Skeletal muscle cell (primary cell): Measurements from ENCODE around the gene SCAMP2.
"Not testable (repeated sequence)": the region's sequence is repeated elsewhere in the genome, so short reads cannot be mapped to it uniquely, and the experiment has no call there.

Source experiments
- DNase-seq: peaks from one replicate; pipeline ENCODE4 v3.0.0-alpha.2; 2010; ENCODE audit warnings: low read depth
- H3K4me3 ChIP-seq: 2 replicates; pipeline ENCODE4 v1.5.1; 2011; ENCODE audit warnings: low read depth, mild to moderate bottlenecking, control low read depth, low read length, moderate library complexity

SCAMP2 gene

GRCh38 chr15:74873036-74873755, at the start of gene SCAMP2:
Gene SCAMP2 (minus strand): TSS chr15:74873365. CDS start chr15:74873255, 110 bp downstream.
- peak within 1 kb of the TSS; percentile 68 for H3K4me3 ChIP-seq

GRCh38 chr15:74920456-74920855, 47.3 kb upstream of the SCAMP2 start:
- DNase-seq: no peak
- no peak overlapping the region for H3K4me3 ChIP-seq

More at GRCh38 chr15:74873036-74873755, at the start of gene SCAMP2:
- peak; percentile 87 for DNase-seq

GRCh38 chr15:74917676-74918075, 44.5 kb upstream of the SCAMP2 start:
- no peak overlapping the region for H3K4me3 ChIP-seq
- no peak for DNase-seq

GRCh38 chr15:74913799-74914198, 40.6 kb upstream of the SCAMP2 start:
- not testable (repeated sequence) for DNase-seq

GRCh38 chr15:74913041-74913440, 39.9 kb upstream of the SCAMP2 start:
- no peak for DNase-seq

More at GRCh38 chr15:74913799-74914198, 40.6 kb upstream of the SCAMP2 start:
- H3K4me3 ChIP-seq: not testable (repeated sequence)

GRCh38 chr15:74908635-74909034, 35.5 kb upstream of the SCAMP2 start:
- no peak overlapping the region for H3K4me3 ChIP-seq
- no peak for DNase-seq

More at GRCh38 chr15:74913041-74913440, 39.9 kb upstream of the SCAMP2 start:
- H3K4me3 ChIP-seq: no peak overlapping the region

GRCh38 chr15:74907163-74907870, 34.2 kb upstream of the SCAMP2 start:
- no peak for DNase-seq
- peak overlapping the region; percentile 91 for H3K4me3 ChIP-seq

GRCh38 chr15:74906450-74907162, 33.4 kb upstream of the SCAMP2 start, which contains the start of gene FAM219B:
Gene FAM219B (minus strand): TSS chr15:74906851. CDS start chr15:74906800, 51 bp downstream.
- peak within 1 kb of the TSS; percentile 91 for H3K4me3 ChIP-seq
- peak; percentile 52 for DNase-seq

- no peak for DNase-seq
- H3K4me3 ChIP-seq: peak overlapping the region; percentile 91
These were observed 32.9 kb upstream of the SCAMP2 start for GRCh38 chr15:74906067-74906449.

GRCh38 chr15:74904190-74904805, 31.1 kb upstream of the SCAMP2 start:
- DNase-seq: no peak
- H3K4me3 ChIP-seq: no peak overlapping the region

GRCh38 chr15:74903676-74904075, 30.5 kb upstream of the SCAMP2 start:
- H3K4me3 ChIP-seq: no peak overlapping the region
- DNase-seq: no peak

GRCh38 chr15:74902295-74903075, 29.3 kb upstream of the SCAMP2 start:
- no peak overlapping the region for H3K4me3 ChIP-seq
- DNase-seq: no peak

- H3K4me3 ChIP-seq: no peak overlapping the region
- no peak for DNase-seq
These were observed 28.5 kb upstream of the SCAMP2 start for GRCh38 chr15:74901612-74902063.

GRCh38 chr15:74897300-74897701, 24.1 kb upstream of the SCAMP2 start:
- H3K4me3 ChIP-seq: no peak overlapping the region
- DNase-seq: no peak

GRCh38 chr15:74896316-74896715, 23.2 kb upstream of the SCAMP2 start:
- DNase-seq: no peak
- no peak overlapping the region for H3K4me3 ChIP-seq

GRCh38 chr15:74895830-74896229, 22.7 kb upstream of the SCAMP2 start:
- DNase-seq: no peak
- H3K4me3 ChIP-seq: no peak overlapping the region

- H3K4me3 ChIP-seq, DNase-seq: not testable (repeated sequence)
These were observed 21.2 kb upstream of the SCAMP2 start for GRCh38 chr15:74894383-74894782.

- no peak for DNase-seq
- no peak overlapping the region for H3K4me3 ChIP-seq
These were observed 20.5 kb upstream of the SCAMP2 start for GRCh38 chr15:74893627-74894026.

GRCh38 chr15:74892931-74893330, 19.8 kb upstream of the SCAMP2 start:
- no peak for DNase-seq
- no peak overlapping the region for H3K4me3 ChIP-seq
